ENCODE data around the gene CPTP.

The CPTP gene

GRCh38 chr1:1292851-1293250 lies 31.8 kb upstream of the CPTP start:
- DNase-seq = no peak

GRCh38 chr1:1293263-1294249 lies 31.0 kb upstream of the CPTP start:
- DNase-seq = no peak

GRCh38 chr1:1294250-1294890 lies 30.2 kb upstream of the CPTP start:
- no peak for DNase-seq

GRCh38 chr1:1295154-1295923 lies 29.3 kb upstream of the CPTP start:
- no peak for DNase-seq

- no peak for DNase-seq
These were observed 28.2 kb upstream of the CPTP start for GRCh38 chr1:1296070-1297061.

GRCh38 chr1:1297802-1298424 lies 26.7 kb upstream of the CPTP start:
- no peak for DNase-seq

GRCh38 chr1:1298861-1299685 lies 25.5 kb upstream of the CPTP start:
- no peak for DNase-seq

- DNase-seq = peak; percentile 32
These were observed 24.8 kb upstream of the CPTP start for GRCh38 chr1:1299686-1300351.

- no peak for DNase-seq
These were observed 24.3 kb upstream of the CPTP start for GRCh38 chr1:1300352-1300739.

- no peak for DNase-seq
These were observed 22.6 kb upstream of the CPTP start for GRCh38 chr1:1302006-1302430.

GRCh38 chr1:1302951-1303509 lies 21.6 kb upstream of the CPTP start:
- DNase-seq = no peak

- DNase-seq = no peak
These were observed 20.9 kb upstream of the CPTP start for GRCh38 chr1:1303736-1304135.

GRCh38 chr1:1304331-1305299 lies 20.0 kb upstream of the CPTP start:
- no peak for DNase-seq

GRCh38 chr1:1305300-1306069 lies 19.1 kb upstream of the CPTP start:
- DNase-seq = peak; percentile 72

- DNase-seq = no peak
These were observed 18.4 kb upstream of the CPTP start for GRCh38 chr1:1306070-1306660.

- DNase-seq = no peak
These were observed 17.8 kb upstream of the CPTP start for GRCh38 chr1:1306661-1307260.
